ENCODE data around the gene MYZAP. TPM values are rescaled to one million over a fixed set of nuclear protein-coding genes. Genes with fewer than 3 reads are reported as not detected.

The MYZAP gene
- total RNA-seq, 1 donor from 2014 or later = 0.58 TPM

GRCh38 chr15:57562196-57562769 lies 29.4 kb upstream of the MYZAP start:
- ATAC-seq = no peak
- DNase-seq (ENCODE audit: low spot score) = no peak

- DNase-seq (ENCODE audit: low spot score) = no peak
Measured at GRCh38 chr15:57563416-57563815, 28.3 kb upstream of the MYZAP start.

GRCh38 chr15:57565311-57565710 lies 26.4 kb upstream of the MYZAP start:
- ATAC-seq = no peak

More at GRCh38 chr15:57563416-57563815, 28.3 kb upstream of the MYZAP start:
- ATAC-seq = no peak

GRCh38 chr15:57566834-57567233 lies 24.9 kb upstream of the MYZAP start:
- DNase-seq (ENCODE audit: low spot score) = no peak

More at GRCh38 chr15:57565311-57565710, 26.4 kb upstream of the MYZAP start:
- DNase-seq (ENCODE audit: low spot score) = no peak

GRCh38 chr15:57567891-57568290 lies 23.8 kb upstream of the MYZAP start:
- ATAC-seq = no peak
- no peak for DNase-seq (ENCODE audit: low spot score)

More at GRCh38 chr15:57566834-57567233, 24.9 kb upstream of the MYZAP start:
- ATAC-seq = peak; percentile 52

GRCh38 chr15:57568299-57568698 lies 23.4 kb upstream of the MYZAP start:
- ATAC-seq = no peak
- no peak for DNase-seq (ENCODE audit: low spot score)

GRCh38 chr15:57570340-57570739 lies 21.4 kb upstream of the MYZAP start:
- ATAC-seq (peak; percentile 18), DNase-seq (ENCODE audit: low spot score) (no peak)

- ATAC-seq = no peak
- no peak for DNase-seq (ENCODE audit: low spot score)
Measured at GRCh38 chr15:57570994-57571393, 20.7 kb upstream of the MYZAP start.

GRCh38 chr15:57571725-57572124 lies 20.0 kb upstream of the MYZAP start:
- ATAC-seq = no peak
- no peak for DNase-seq (ENCODE audit: low spot score)

GRCh38 chr15:57572468-57572867 lies 19.2 kb upstream of the MYZAP start:
- no peak for DNase-seq (ENCODE audit: low spot score)
- ATAC-seq = no peak

GRCh38 chr15:57573151-57573550 lies 18.6 kb upstream of the MYZAP start:
- ATAC-seq = no peak
- no peak for DNase-seq (ENCODE audit: low spot score)

- DNase-seq (ENCODE audit: low spot score) (no peak), ATAC-seq (no peak)
Measured at GRCh38 chr15:57575363-57575762, 16.3 kb upstream of the MYZAP start.

- ATAC-seq = peak; percentile 27
Measured at GRCh38 chr15:57578288-57578900, 13.3 kb upstream of the MYZAP start.

GRCh38 chr15:57580428-57580827 lies 11.3 kb upstream of the MYZAP start:
- no peak for DNase-seq (ENCODE audit: low spot score)
- peak; percentile 19 for ATAC-seq

More at GRCh38 chr15:57578288-57578900, 13.3 kb upstream of the MYZAP start:
- DNase-seq (ENCODE audit: low spot score) = no peak

GRCh38 chr15:57580866-57581265 lies 10.8 kb upstream of the MYZAP start:
- no peak for DNase-seq (ENCODE audit: low spot score)
- ATAC-seq = peak; percentile 90

GRCh38 chr15:57582090-57582489 lies 9.6 kb upstream of the MYZAP start:
- DNase-seq (ENCODE audit: low spot score) (no peak), ATAC-seq (no peak)

GRCh38 chr15:57583282-57583681 lies 8.4 kb upstream of the MYZAP start:
- no peak for DNase-seq (ENCODE audit: low spot score)
- ATAC-seq = no peak

GRCh38 chr15:57583720-57584119 lies 8.0 kb upstream of the MYZAP start:
- no peak for DNase-seq (ENCODE audit: low spot score)

GRCh38 chr15:57586661-57587424 lies 4.9 kb upstream of the MYZAP start:
- ATAC-seq (no peak), DNase-seq (ENCODE audit: low spot score) (no peak)

More at GRCh38 chr15:57583720-57584119, 8.0 kb upstream of the MYZAP start:
- ATAC-seq = no peak

GRCh38 chr15:57589281-57589680 lies 2.4 kb upstream of the MYZAP start:
- ATAC-seq (peak; percentile 9), DNase-seq (ENCODE audit: low spot score) (no peak)

GRCh38 chr15:57589754-57590153 lies 1.9 kb upstream of the MYZAP start:
- ATAC-seq = no peak

GRCh38 chr15:57591237-57591821 lies 375 bp upstream of the MYZAP start:
- DNase-seq (ENCODE audit: low spot score) (no peak), ATAC-seq (no peak)

More at GRCh38 chr15:57589754-57590153, 1.9 kb upstream of the MYZAP start:
- DNase-seq (ENCODE audit: low spot score) = no peak

All from left lobe of liver (tissue), 2 donors.